Heart right ventricle (tissue), 16 donors: ENCODE data around the gene COL4A2. TPM values are rescaled to one million over a fixed set of nuclear protein-coding genes. Genes with fewer than 3 reads are reported as not detected.
A peak's percentile ranks its signal among the peaks of the same experiment; 100 is the strongest.

Experiments used
- ATAC-seq, 8 donors: fragments of 200-7000 bp; cut with Tn5 transposase; one replicate each; pipeline ENCODE4 v1.9.1; 2020; ENCODE audit warnings: mild to moderate bottlenecking in 8 of 8, moderate library complexity in 8 of 8, moderate number of reproducible peaks in 1 of 8
- DNase-seq, 2 donors: peaks; one replicate each; pipeline ENCODE4 v3.0.0-alpha.2; 2020
- H3K27ac ChIP-seq, 10 donors: fragments of 200-600 bp; sonication (generic) in 2 of 10; one replicate each; pipeline versions ENCODE4 v1.5.0 to v1.8.0; 2020 to 2022; ENCODE audit warnings: mild to moderate bottlenecking in 3 of 10
- H3K27me3 ChIP-seq, 7 donors: fragments of 200-600 bp; one replicate each; pipeline ENCODE4 v1.8.0; 2021 to 2022; ENCODE audit warnings: mild to moderate bottlenecking in 2 of 7
- H3K36me3 ChIP-seq, 9 donors: fragments of 200-600 bp; sonication (generic) in 1 of 9; one replicate each; pipeline versions ENCODE4 v1.5.0 to v1.8.0; 2020 to 2022; ENCODE audit warnings: mild to moderate bottlenecking in 2 of 9
- H3K4me1 ChIP-seq, 9 donors: fragments of 200-600 bp; sonication (generic) in 1 of 9; one replicate each; pipeline versions ENCODE4 v1.5.0 to v1.8.0; 2020 to 2022; ENCODE audit warnings: mild to moderate bottlenecking in 4 of 9
- H3K4me3 ChIP-seq, 10 donors: fragments of 200-600 bp; sonication (generic) in 2 of 10; one replicate each; pipeline versions ENCODE4 v1.5.0 to v1.8.0; 2020 to 2022; ENCODE audit warnings: mild to moderate bottlenecking in 7 of 10, moderate library complexity in 2 of 10
- H3K9me3 ChIP-seq, 11 donors: fragments of 200-600 bp in 10 of 11; sonication (generic) in 2 of 11; one replicate each; pipeline versions ENCODE4 v1.5.0 to v1.8.0; 2013 to 2022; ENCODE audit warnings: mild to moderate bottlenecking in 2 of 11, control low read depth in 1 of 11, moderate library complexity in 1 of 11
- CTCF ChIP-seq, 9 donors: fragments of 200-600 bp; sonication (generic) in 2 of 9; IDR thresholded peaks; one replicate each; pipeline versions ENCODE4 v1.5.0 to v1.8.0; 2021 to 2022; ENCODE audit warnings: antibody characterized with exemption in 9 of 9, mild to moderate bottlenecking in 5 of 9, moderate library complexity in 1 of 9
- WGBS, 2 donors: extraction: QIAGEN DNeasy Blood & Tissue Kit; methylation state at CpG; one replicate each; pipeline ENCODE4 v1.1.7; 2013; ENCODE audit warnings: inconsistent platforms in 1 of 2; 5-methylcytosine and 5-hydroxymethylcytosine counted together
- intact Hi-C, 10 donors: fragments of 100-400 bp; cut with DNase I; formaldehyde crosslinking; loops; one replicate each; pipeline versions ENCODE4 v1.11.1 to v1.14.2; 2022
- polyA plus RNA-seq, 2 donors: library from polyadenylated mRNA; stranded (reverse); fragments of 200-250 nt; gene quantifications; one replicate each; pipeline ENCODE4 v1.2.3, GENCODE V29; 2013
- total RNA-seq, 10 donors: library from RNA; stranded (reverse); fragmentation: NEBNext Ultra II Directional in 3 of 10; extraction: Animal tissue kit (Norgen Biotek cat#: 25700) in 3 of 10; gene quantifications; one replicate each; pipeline versions ENCODE4 v1.2.1 to v1.2.4, GENCODE V29; 2021 to 2023
- donor health status: Arrhythmogenic right ventricular cardiomyopathy.
- donor health status: ischemic (EF 13 %, LVEDD 7.1; RV severe dilation, severe dysfunction).
- donor health status: healthy with polysubstance abuse.
- donor health status: DM: no; HTN: yes; CAD: no.
- donor health status: DM: no; HTN: no; CAD: no.
- donor health status: ischemic (EF 25% LVEDD 6.9; RV normal size, moderate dysfunction).
- donor health status: ischemic (EF 25% LVEDD 5.7; RV mildly dilated, moderate dysfunction).
- donor health status: healthy.
- donor health status: DM: yes; HTN: yes; CAD: no.
- donor health status: Ischemic cardiomyopathy.
- donor health status: ischemic (EF 35%, LVEDD 5.7; RV mildly dilated, moderate dysfunction).
- donor health status: nonischemic (EF 11% LVEDD 7.7; RV severe dilation, severe dysfunction).
- donor health status: DM: yes; HTN: yes; CAD: no.
- donor health status: PGD.
- donor health status: ischemic (EF 29% LVEDD 5.4; RV normal size, mild dysfunction).
- donor health status: nonischemic (EF 23%, LVEDD 6.1; RV moderate dilation, normal function).

COL4A2 gene
- total and polyA plus RNA-seq, 12 donors, result 81.7 to 301 (median 128) TPM

- DNase-seq, result no peak
- intact Hi-C loops, result no loop called here
- no peaks in the 10 kb centered on the region for H3K9me3 ChIP-seq
- H3K4me1 ChIP-seq, result peaks cover 41 to 100% (median 93%) of the 10 kb centered on the region in 9 donors
- H3K27ac ChIP-seq, result peak overlapping the region; percentile 33 to 87 (median 75)
- 60 to 67% methylated on average over 12 of the region's 12 CpGs for WGBS, 2 donors
- ATAC-seq, result peak in 1 of 8 donors; percentile 10
- peaks cover 0 to 29% (median 0%) of the 10 kb centered on the region in 9 donors for H3K36me3 ChIP-seq
- H3K27me3 ChIP-seq, result peaks cover 0 to 35% (median 0%) of the 10 kb centered on the region in 7 donors
- H3K4me3 ChIP-seq, result peak overlapping the region in 7 of 10 donors; percentile 18 to 39 (median 39)
- TF ChIP-seq CTCF (IDR thresholded peaks at IDR 0.05), result no peak
Observed at GRCh38 chr13:110297766-110298504, 9.1 kb upstream of the COL4A2 start.

- Histone ChIP-seq H3K27ac (peak overlapping the region; percentile 33 to 87 (median 75)), H3K36me3 (peaks cover 0 to 32% (median 0%) of the 10 kb centered on the region in 9 donors), H3K4me3 (peak overlapping the region in 8 of 10 donors; percentile 6 to 39 (median 35)), H3K27me3 (peaks cover 0 to 41% (median 0%) of the 10 kb centered on the region in 7 donors), H3K9me3 (no peaks in the 10 kb centered on the region), H3K4me1 (peaks cover 42 to 100% (median 93%) of the 10 kb centered on the region in 9 donors)
- no peak for TF ChIP-seq CTCF (IDR thresholded peaks at IDR 0.05)
- ATAC-seq (peak; percentile 44 to 72 (median 66)), DNase-seq (peak in 1 of 2 donors; percentile 48)
- intact Hi-C loops, result no loop called here
- 29 to 37% methylated on average over 33 of the region's 33 CpGs for WGBS, 2 donors
Observed at GRCh38 chr13:110298505-110299282, 8.4 kb upstream of the COL4A2 start.

- TF ChIP-seq CTCF (IDR thresholded peaks at IDR 0.05), result no peak
- peaks cover 42 to 100% (median 93%) of the 10 kb centered on the region in 9 donors for H3K4me1 ChIP-seq
- H3K9me3 ChIP-seq, result no peaks in the 10 kb centered on the region
- peaks cover 0 to 45% (median 0%) of the 10 kb centered on the region in 7 donors for H3K27me3 ChIP-seq
- H3K4me3 ChIP-seq, result peak overlapping the region in 8 of 10 donors; percentile 6 to 39 (median 35)
- DNase-seq (no peak), ATAC-seq (peak in 5 of 8 donors; percentile 1 to 32 (median 6))
- intact Hi-C loops, result no loop called here
- peaks cover 0 to 34% (median 0%) of the 10 kb centered on the region in 9 donors for H3K36me3 ChIP-seq
- peak overlapping the region; percentile 33 to 87 (median 75) for H3K27ac ChIP-seq
- 54 to 55% methylated on average over 10 of the region's 10 CpGs for WGBS, 2 donors
Observed at GRCh38 chr13:110299283-110299840, 7.7 kb upstream of the COL4A2 start.
